HepG2 (cell line): ENCODE data around the gene CRIP1. TPM values are rescaled to one million over a fixed set of nuclear protein-coding genes. Genes with fewer than 3 reads are reported as not detected.
A peak's percentile ranks its signal among the peaks of the same experiment; 100 is the strongest.

Source experiments
- ATAC-seq: fragments of 200-7000 bp; cut with Tn5 transposase; 3 replicates; pipeline ENCODE4 v1.9.1; 2020; ENCODE audit warnings: mild to moderate bottlenecking, moderate library complexity
- BruUV-seq: library from RNA; stranded (reverse); fragments of 400-500 nt; replicated peaks from 2 replicates; lab custom pipeline; 2021; lab: Mats Ljungman, UMichigan
- CTCF ChIA-PET: fragments of 300-600 bp; formaldehyde crosslinking; extraction: SDS; loops from one replicate; lab custom pipeline; 2021; ENCODE audit warnings: low total read pairs, inconsistent platforms, low intra/inter-chr PET ratio; lab: Yijun Ruan, JAX
- POLR2A ChIA-PET: fragments of 350-600 bp; sonication (Branson Sonifier 250); formaldehyde crosslinking; loops from one replicate; lab custom pipeline; 2020; ENCODE audit warnings: antibody characterized with exemption, inconsistent platforms; lab: Yijun Ruan, JAX
- DNase-seq: peaks from one replicate; pipeline ENCODE4 v3.0.0-alpha.2; 2015; ENCODE audit warnings: low spot score
- FAIRE-seq: peaks from 3 replicates; lab custom pipeline; 2011; peaks lifted over from hg19 to GRCh38; lab: Jason Lieb, UNC
- H2AFZ ChIP-seq: one replicate; pipeline ENCODE4 v1.6.1; 2011; ENCODE audit warnings: low read length, inconsistent platforms
- H3K27ac ChIP-seq: fragments of 300-600 bp; 3 replicates; pipeline ENCODE4 v1.8.0; 2011; ENCODE audit warnings: mixed run types, mild to moderate bottlenecking, mixed read lengths, low read length, inconsistent platforms; ENCODE audit not compliant: insufficient read depth; ENCODE audit errors: extremely low read length
- H3K27me3 ChIP-seq, 2 experiments: fragments of 200-600 bp in 1 of 2; 2 replicates in 1 of 2; 3 replicates in 1 of 2; pipeline versions ENCODE4 v1.6.0 to v1.8.0; 2011; ENCODE audit warnings: low read length in 2 of 2, mild to moderate bottlenecking in 2 of 2, moderate library complexity in 2 of 2, inconsistent platforms in 1 of 2; ENCODE audit not compliant: insufficient read depth in 2 of 2, control insufficient read depth in 1 of 2
- H3K36me3 ChIP-seq, 2 experiments: fragments of 200-600 bp in 1 of 2; replicated peaks in 1 of 2; 2 replicates in 1 of 2; 3 replicates in 1 of 2; pipeline versions ENCODE4 v1.5.1 to v1.8.0; 2011; ENCODE audit warnings: low read length in 2 of 2, inconsistent platforms in 1 of 2; ENCODE audit not compliant: insufficient read depth in 2 of 2, control insufficient read depth in 1 of 2
- H3K4me1 ChIP-seq: 2 replicates; pipeline ENCODE4 v1.5.1; 2012; ENCODE audit warnings: low read length, inconsistent platforms; ENCODE audit not compliant: insufficient read depth
- H3K4me2 ChIP-seq: 2 replicates; pipeline ENCODE4 v1.6.0; 2011; ENCODE audit warnings: low read depth, low read length, inconsistent platforms
- H3K4me3 ChIP-seq, 3 experiments: fragments of 200-600 bp in 1 of 3; sonication (generic), shearing (Covaris generic) in 1 of 3; replicated peaks in 1 of 3; 2 replicates each; pipeline ENCODE4 v1.5.1; 2011 to 2016; ENCODE audit warnings: low read length in 3 of 3, inconsistent platforms in 2 of 3, low read depth in 2 of 3, mild to moderate bottlenecking in 2 of 3, control low read depth in 1 of 3, mixed read lengths in 1 of 3; ENCODE audit not compliant: insufficient read depth in 1 of 3
- H3K79me2 ChIP-seq: one replicate; pipeline ENCODE4 v1.6.1; 2011; ENCODE audit warnings: low read length, inconsistent platforms; ENCODE audit not compliant: insufficient read depth
- H3K9ac ChIP-seq: 2 replicates; pipeline ENCODE4 v1.6.0; 2011; ENCODE audit warnings: mild to moderate bottlenecking, low read depth, low read length, inconsistent platforms; ENCODE audit not compliant: insufficient read depth
- H3K9me3 ChIP-seq: 2 replicates; pipeline ENCODE4 v1.5.1; 2012; ENCODE audit warnings: mild to moderate bottlenecking, low read length
- H4K20me1 ChIP-seq: 2 replicates; pipeline ENCODE4 v1.6.0; 2011; ENCODE audit warnings: inconsistent platforms, mild to moderate bottlenecking, low read length, moderate library complexity; ENCODE audit not compliant: insufficient read depth
- AGO2 ChIP-seq: fragments of 200-400 bp; formaldehyde crosslinking; optimal IDR thresholded peaks from 2 replicates; pipeline ENCODE3; 2017; ENCODE audit warnings: mild to moderate bottlenecking, low read depth, low read length, moderate library complexity
- ETV5 ChIP-seq: IDR thresholded peaks from 2 replicates; pipeline ENCODE4 v1.6.1; 2018; ENCODE audit warnings: missing biosample characterization, missing genetic modification reagents, inconsistent platforms, borderline replicate concordance
- HNRNPL ChIP-seq: fragments of 200-400 bp; formaldehyde crosslinking; IDR thresholded peaks from 2 replicates; pipeline ENCODE4 v1.6.1; 2017; ENCODE audit warnings: mild to moderate bottlenecking, low read depth, low read length
- NFKBIZ ChIP-seq: IDR thresholded peaks from 2 replicates; pipeline ENCODE4 v1.6.1; 2018; ENCODE audit warnings: missing genetic modification reagents, missing compliant biosample characterization
- POLR2AphosphoS2 ChIP-seq: IDR thresholded peaks from 2 replicates; pipeline ENCODE4 v1.6.1; 2011; ENCODE audit warnings: low read depth, low read length, improper control_type of control experiment
- ZFY ChIP-seq: sonication (generic); formaldehyde crosslinking; IDR thresholded peaks from 2 replicates; pipeline ENCODE4 v1.4.0; 2020; ENCODE audit warnings: missing genetic modification reagents
- ZNF317 ChIP-seq: sonication (generic); formaldehyde crosslinking; IDR thresholded peaks from 2 replicates; pipeline ENCODE4 v1.5.0; 2020; ENCODE audit warnings: mild to moderate bottlenecking, missing genetic modification reagents
- WGBS: methylation state at CpG from one replicate; pipeline ENCODE4 v1.1.6; 2017; ENCODE audit warnings: low lambda C conversion rate; 5-methylcytosine and 5-hydroxymethylcytosine counted together
- in situ Hi-C: cut with HindIII; loops from 2 replicates; pipeline ENCODE4 v1.10.0; 2017; ENCODE audit warnings: low pct_unique_long_range_greater_than_20kb; ENCODE audit not compliant: extremely low pct_ligation_motif_present
- intact Hi-C: fragments of 100-400 bp; cut with micrococcal nuclease; formaldehyde crosslinking; loops from one replicate; pipeline ENCODE4 v1.10.0; 2022; ENCODE audit not compliant: unreplicated experiment
- polyA plus RNA-seq, 8 experiments: library from polyadenylated mRNA; depleted of rRNA in 3 of 8; stranded (reverse) in 7 of 8; unstranded in 1 of 8; fragments of >200 nt; fragmentation: Illumina TruSeq in 4 of 8; extraction: Trizol in 4 of 8; gene quantifications; 2 replicates each; pipeline versions ENCODE4 v1.2.1 to v1.2.3, GENCODE V29; 2011 to 2016; ENCODE audit warnings: low read depth in 4 of 8, missing spikeins in 1 of 8, mixed read lengths in 1 of 8; ENCODE audit not compliant: insufficient read depth in 1 of 8
- total RNA-seq, 5 experiments: library from RNA; depleted of rRNA; stranded (reverse); fragments of >200 nt; fragmentation: Illumina TruSeq; extraction: Trizol; gene quantifications; 2 replicates each; pipeline ENCODE4 v1.2.3, GENCODE V29; 2016; ENCODE audit warnings: low read depth in 1 of 5
- TF ChIP-seq, protein P1 (sequence below), 2 experiments: sonication (generic) in 1 of 2; formaldehyde crosslinking in 1 of 2; IDR thresholded peaks; 2 replicates each; pipeline versions ENCODE4 v1.6.1 to v1.9.0; 2014 to 2022; ENCODE audit warnings: antibody characterized with exemption in 1 of 2, borderline replicate concordance in 1 of 2, inconsistent platforms in 1 of 2, low read depth in 1 of 2, missing genetic modification reagents in 1 of 2

CRIP1 gene
- total and polyA plus RNA-seq, 2 of the 13 experiments (the other 11 are each of a cell fraction or from before 2014, with no cell fraction given): 53.9 to 59.5 TPM

DNA sequence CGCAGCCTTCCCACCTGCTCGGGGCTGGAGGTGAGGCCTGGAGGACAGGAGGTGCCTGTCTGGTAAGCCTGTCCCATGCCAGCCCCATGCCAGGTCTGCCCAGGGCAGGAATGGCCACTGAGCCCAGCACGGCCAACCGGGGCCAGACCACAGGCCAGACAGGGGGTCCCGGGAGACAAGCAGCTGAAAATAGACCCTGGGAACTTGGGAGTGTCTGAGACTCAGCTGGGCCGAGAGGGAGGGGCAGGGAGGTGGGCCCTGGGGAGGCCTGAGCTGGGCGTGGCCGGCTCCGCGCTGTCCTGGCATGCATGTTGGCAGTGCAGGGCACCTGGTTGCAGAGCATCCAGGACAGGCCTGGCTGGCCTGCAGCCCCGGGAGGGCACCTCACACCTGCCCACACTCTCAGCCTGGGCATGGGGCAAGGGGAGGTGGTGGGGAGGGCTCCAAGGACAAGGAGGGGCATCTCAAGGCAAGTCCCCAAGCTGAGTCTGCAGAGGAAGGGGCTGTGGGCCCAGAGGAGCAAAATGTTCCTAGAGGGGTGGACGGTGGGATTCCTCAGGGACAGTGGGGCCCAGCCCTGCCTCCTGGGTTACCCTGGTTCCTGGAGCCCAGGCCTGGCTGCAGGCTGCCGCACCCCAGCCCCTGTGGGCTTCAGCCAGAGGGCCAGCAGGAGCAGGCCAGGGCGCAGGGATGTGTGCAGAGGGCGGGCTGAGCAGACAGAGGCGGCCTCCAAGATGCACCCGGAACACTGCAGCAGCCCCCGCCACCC lies 3.2 kb upstream of the CRIP1 start:
- Histone ChIP-seq H3K9me3 (no peaks in the 10 kb centered on the region), H3K27me3 (peaks cover 2 to 32% of the 10 kb centered on the region in 2 experiments; a peak in 4 of 5 replicates), H3K4me3 (peak overlapping the region in 1 of 3 experiments; percentile 45; a peak in 1 of 6 replicates), H3K4me2 (peak overlapping the region; percentile 98), H3K27ac (no peak overlapping the region), H3K9ac (peak overlapping the region; percentile 60), H2AFZ (no peak overlapping the region), H4K20me1 (no peaks in the 10 kb centered on the region), H3K79me2 (no peaks in the 10 kb centered on the region), H3K36me3 (no peaks in the 10 kb centered on the region), H3K4me1 (peaks cover 69% of the 10 kb centered on the region)
- 52% methylated on average over 7 of the region's 18 CpGs for WGBS
- ChIA-PET CTCF (no interaction called here), POLR2A (no interaction called here)
- DNase-seq: no peak
- FAIRE-seq: no peak
- no TSS peak for BruUV-seq
- intact Hi-C loops (no loop called here), in situ Hi-C loops (no loop called here)
- no peak for ATAC-seq
- no peak for TF ChIP-seq ETV5 (CRISPR knock-in tag)
- 0 out of 2 replicates have a peak, but pooled peaks have one; percentile 55 for TF ChIP-seq HNRNPL

DNA sequence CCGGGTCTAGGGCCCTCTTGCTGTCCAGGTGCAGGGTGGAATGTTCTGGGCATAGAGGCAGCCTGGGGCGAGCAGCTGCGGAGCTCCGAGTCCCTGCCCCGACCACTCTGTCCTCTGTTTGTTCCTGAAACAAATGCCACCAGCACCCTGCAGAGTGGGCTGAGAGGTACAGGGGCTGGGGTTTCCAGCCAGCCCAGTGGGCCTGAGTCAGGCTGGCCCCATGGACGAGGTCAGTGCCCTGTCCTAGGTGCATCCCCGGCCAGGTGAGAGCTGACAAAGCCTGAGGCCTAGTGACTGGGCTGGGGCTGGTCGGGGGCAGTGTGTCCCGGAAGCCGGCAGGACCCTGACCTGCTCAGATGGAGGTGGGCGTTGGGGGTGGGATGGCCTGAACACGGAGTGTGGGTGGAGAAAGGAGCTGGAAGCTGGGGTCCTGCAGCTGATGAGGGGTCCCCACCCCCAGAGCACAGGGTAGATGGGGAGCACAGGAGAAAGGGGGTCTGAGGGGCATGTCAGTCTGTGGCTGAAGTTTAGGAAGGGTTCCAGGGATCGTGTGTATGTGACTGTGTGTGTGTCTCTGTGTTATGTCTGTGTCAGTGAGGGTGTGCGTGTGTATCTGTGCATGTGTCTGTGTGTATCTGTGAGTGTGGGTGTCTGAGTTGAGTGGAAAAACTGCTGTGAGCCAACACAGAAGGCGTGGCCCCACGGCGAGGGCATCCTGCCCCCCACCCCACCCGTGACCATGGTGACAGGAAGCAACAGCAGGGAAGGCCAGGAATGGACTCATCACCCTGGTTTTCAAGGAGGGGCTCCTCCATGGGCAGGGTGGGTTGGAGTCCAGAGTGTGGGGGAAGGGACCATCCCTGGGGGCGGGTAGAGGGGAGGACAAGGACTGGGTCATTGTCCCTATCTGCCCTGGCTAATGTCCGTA lies 2.4 kb upstream of the CRIP1 start:
- H3K27ac ChIP-seq: no peak overlapping the region
- intact Hi-C loops: no loop called here
- DNase-seq: no peak
- no peaks in the 10 kb centered on the region for H3K9me3 ChIP-seq
- H3K4me3 ChIP-seq: peak overlapping the region in 1 of 3 experiments; percentile 45; a peak in 2 of 6 replicates
- no TSS peak for BruUV-seq
- no peaks in the 10 kb centered on the region for H3K79me2 ChIP-seq
- ChIA-PET CTCF (no interaction called here), POLR2A (no interaction called here)
- no peak for ATAC-seq
- peak overlapping the region; percentile 60 for H3K9ac ChIP-seq
- H2AFZ ChIP-seq: no peak overlapping the region
- peak overlapping the region; percentile 98 for H3K4me2 ChIP-seq
- in situ Hi-C loops: no loop called here
- H3K27me3 ChIP-seq: peaks cover 2 to 32% of the 10 kb centered on the region in 2 experiments; a peak in 4 of 5 replicates
- H4K20me1 ChIP-seq: no peaks in the 10 kb centered on the region
- H3K36me3 ChIP-seq: no peaks in the 10 kb centered on the region
- WGBS: 3% methylated on average over 7 of the region's 20 CpGs
- peaks cover 78% of the 10 kb centered on the region for H3K4me1 ChIP-seq
- FAIRE-seq: no peak
- peak; percentile 65; the same call in 1 of the 2 replicates for TF ChIP-seq ZFY (CRISPR knock-in tag)
- TF ChIP-seq ZNF317 (CRISPR knock-in tag): no peak
- 0 out of 2 replicates have a peak, but pooled peaks have one; percentile 15 for TF ChIP-seq POLR2AphosphoS2
- TF ChIP-seq NFKBIZ: no peak
- no peak for TF ChIP-seq AGO2
- TF ChIP-seq, protein P1, sequence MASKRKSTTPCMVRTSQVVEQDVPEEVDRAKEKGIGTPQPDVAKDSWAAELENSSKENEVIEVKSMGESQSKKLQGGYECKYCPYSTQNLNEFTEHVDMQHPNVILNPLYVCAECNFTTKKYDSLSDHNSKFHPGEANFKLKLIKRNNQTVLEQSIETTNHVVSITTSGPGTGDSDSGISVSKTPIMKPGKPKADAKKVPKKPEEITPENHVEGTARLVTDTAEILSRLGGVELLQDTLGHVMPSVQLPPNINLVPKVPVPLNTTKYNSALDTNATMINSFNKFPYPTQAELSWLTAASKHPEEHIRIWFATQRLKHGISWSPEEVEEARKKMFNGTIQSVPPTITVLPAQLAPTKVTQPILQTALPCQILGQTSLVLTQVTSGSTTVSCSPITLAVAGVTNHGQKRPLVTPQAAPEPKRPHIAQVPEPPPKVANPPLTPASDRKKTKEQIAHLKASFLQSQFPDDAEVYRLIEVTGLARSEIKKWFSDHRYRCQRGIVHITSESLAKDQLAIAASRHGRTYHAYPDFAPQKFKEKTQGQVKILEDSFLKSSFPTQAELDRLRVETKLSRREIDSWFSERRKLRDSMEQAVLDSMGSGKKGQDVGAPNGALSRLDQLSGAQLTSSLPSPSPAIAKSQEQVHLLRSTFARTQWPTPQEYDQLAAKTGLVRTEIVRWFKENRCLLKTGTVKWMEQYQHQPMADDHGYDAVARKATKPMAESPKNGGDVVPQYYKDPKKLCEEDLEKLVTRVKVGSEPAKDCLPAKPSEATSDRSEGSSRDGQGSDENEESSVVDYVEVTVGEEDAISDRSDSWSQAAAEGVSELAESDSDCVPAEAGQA (IDR thresholded peaks at IDR 0.05; ENCODE audit: low read depth): no peak
- TF ChIP-seq, protein P1 (CRISPR knock-in tag; IDR thresholded peaks at IDR 0.05; ENCODE audit: borderline replicate concordance): no peak
